Fibroblast of skin of right quadriceps (primary cell): ENCODE results near the gene TRMT11.

Experiments
- DNase-seq: peaks from one replicate; pipeline ENCODE4 v3.0.0-alpha.2; 2013

The TRMT11 gene

GRCh38 chr6:126077810-126078776 lies 91.8 kb downstream of the TRMT11 start:
- peak; percentile 56 for DNase-seq

- DNase-seq: no peak
These were observed 97.5 kb downstream of the TRMT11 start for GRCh38 chr6:126083875-126084274.

- no peak for DNase-seq
These were observed 100.2 kb downstream of the TRMT11 start for GRCh38 chr6:126086560-126086959.
